Caco-2 (cell line): Measurements from ENCODE around the gene JSRP1. TPM values are rescaled to one million over a fixed set of nuclear protein-coding genes. Genes with fewer than 3 reads are reported as not detected.

Source experiments
- BruUV-seq: library from RNA; stranded (reverse); fragments of 400-500 nt; replicated peaks from 2 replicates; lab custom pipeline; 2021; lab: Mats Ljungman, UMichigan
- CTCF ChIA-PET: fragments of 300-600 bp; sonication (Branson Sonifier 250); formaldehyde crosslinking; loops from one replicate; lab custom pipeline; 2022; ENCODE audit warnings: antibody characterized with exemption; lab: Charles Lee
- POLR2A ChIA-PET: fragments of 300-600 bp; sonication (Branson Sonifier 250); formaldehyde crosslinking; loops from one replicate; lab custom pipeline; 2022; ENCODE audit warnings: antibody characterized with exemption; lab: Charles Lee
- DNase-seq, 2 experiments: peaks; one replicate each; pipeline versions ENCODE4 v3.0.0 to v3.0.0-alpha.2; 2020 to 2022
- H3K27me3 ChIP-seq: replicated peaks from 2 replicates; pipeline ENCODE4 v1.6.0; 2011; ENCODE audit warnings: low read length; ENCODE audit not compliant: control insufficient read depth, insufficient read depth
- H3K36me3 ChIP-seq: 2 replicates; pipeline ENCODE4 v1.5.1; 2011; ENCODE audit warnings: low read length; ENCODE audit not compliant: control insufficient read depth, insufficient read depth
- H3K4me1 ChIP-seq: fragments of 250-450 bp; sonication (Bioruptor Pico); 2 replicates; pipeline ENCODE4 v1.5.1; 2020; ENCODE audit warnings: mild to moderate bottlenecking
- H3K4me3 ChIP-seq: 2 replicates; pipeline ENCODE4 v1.5.1; 2011; ENCODE audit warnings: low read depth, mild to moderate bottlenecking, control low read depth, low read length
- H3K9me3 ChIP-seq: fragments of 250-450 bp; sonication (Bioruptor Pico); 2 replicates; pipeline ENCODE4 v1.5.1; 2020; ENCODE audit warnings: mild to moderate bottlenecking, moderate library complexity
- H3K27ac Mint-ChIP-seq: one replicate; pipeline ENCODE4 v1.8.0; 2022; ENCODE audit warnings: mixed read lengths; ENCODE audit not compliant: unreplicated experiment
- H3K27me3 Mint-ChIP-seq: one replicate; pipeline ENCODE4 v1.8.0; 2022; ENCODE audit warnings: mixed read lengths; ENCODE audit not compliant: insufficient read depth, unreplicated experiment
- H3K36me3 Mint-ChIP-seq: one replicate; pipeline ENCODE4 v1.8.0; 2022; ENCODE audit warnings: mild to moderate bottlenecking, mixed read lengths; ENCODE audit not compliant: insufficient read depth, unreplicated experiment
- H3K4me1 Mint-ChIP-seq: one replicate; pipeline ENCODE4 v1.8.0; 2022; ENCODE audit warnings: low read depth, mixed read lengths; ENCODE audit not compliant: unreplicated experiment
- H3K4me3 Mint-ChIP-seq: one replicate; pipeline ENCODE4 v1.8.0; 2022; ENCODE audit warnings: mild to moderate bottlenecking, moderate library complexity, mixed read lengths; ENCODE audit not compliant: unreplicated experiment
- H3K9me3 Mint-ChIP-seq: one replicate; pipeline ENCODE4 v1.8.0; 2022; ENCODE audit warnings: mixed read lengths; ENCODE audit not compliant: unreplicated experiment
- CTCF ChIP-seq, 2 experiments: fragments of 200-600 bp in 1 of 2; IDR thresholded peaks; 1 replicate in 1 of 2; 2 replicates in 1 of 2; pipeline versions ENCODE4 v1.5.1 to v1.8.0; 2011 to 2022; ENCODE audit warnings: antibody characterized with exemption in 1 of 2, control low read depth in 1 of 2, inconsistent platforms in 1 of 2, low read depth in 1 of 2, low read length in 1 of 2, mild to moderate bottlenecking in 1 of 2, moderate library complexity in 1 of 2; ENCODE audit not compliant: insufficient read depth in 1 of 2, severe bottlenecking in 1 of 2, unreplicated experiment in 1 of 2
- intact Hi-C: fragments of 100-400 bp; cut with micrococcal nuclease; formaldehyde crosslinking; loops from one replicate; pipeline ENCODE4 v1.10.0; 2022; ENCODE audit not compliant: unreplicated experiment
- total RNA-seq: library from RNA; stranded (reverse); gene quantifications from 2 replicates; pipeline ENCODE4 v1.2.3, GENCODE V29; 2022

The JSRP1 gene
- total RNA-seq, 1 experiment from 2014 or later, result not detected

DNA sequence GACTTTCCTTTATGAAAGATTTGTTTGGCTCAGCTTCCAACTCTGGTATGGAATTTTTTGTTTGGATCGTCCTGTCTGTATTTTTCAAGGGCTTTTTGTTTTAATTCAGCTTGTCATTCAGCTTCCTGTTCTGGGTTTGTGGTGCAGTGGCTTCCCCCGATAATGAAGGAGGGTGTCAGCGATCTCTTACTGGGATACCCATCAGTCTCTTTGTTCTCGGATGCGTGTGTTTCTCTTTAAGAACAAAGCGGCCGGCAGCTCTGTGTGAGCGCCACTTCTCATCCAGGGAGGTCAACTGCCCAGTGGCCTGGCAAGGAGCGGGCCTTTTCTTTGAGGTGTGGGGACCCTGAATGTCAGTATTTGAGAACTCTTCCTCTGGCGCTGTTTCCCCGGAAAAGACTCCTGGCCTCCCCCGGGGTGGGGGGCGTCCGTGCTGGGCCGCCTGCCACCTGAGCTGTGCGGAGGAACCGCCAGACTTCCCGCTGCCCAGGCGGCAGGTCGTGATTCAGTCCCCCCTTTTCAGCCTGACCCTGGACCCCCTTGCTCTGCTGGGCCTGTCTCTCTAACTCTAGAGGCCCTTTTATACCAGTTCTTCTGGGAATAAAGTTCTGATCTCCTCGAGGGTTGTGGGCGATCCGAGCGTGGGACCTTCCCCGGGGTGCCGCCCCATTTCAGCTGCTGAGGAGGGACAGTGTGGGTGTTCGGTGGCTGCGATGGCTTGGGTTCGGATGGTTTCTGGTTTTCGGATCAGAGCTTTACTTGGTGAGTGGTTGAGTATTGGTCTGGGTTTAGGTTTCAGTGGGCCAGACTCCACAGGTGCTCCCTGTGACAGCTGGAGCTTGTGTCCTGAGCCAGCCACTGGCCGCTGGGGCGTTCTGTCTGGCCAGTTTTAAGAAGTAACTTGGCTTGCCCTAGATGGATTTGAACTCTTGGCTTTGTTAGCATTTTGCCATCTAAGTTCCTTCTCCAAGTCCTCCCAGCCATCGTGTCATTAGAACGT lies 16.1 kb downstream of the JSRP1 start:
- H3K4me3 ChIP-seq, result no peak overlapping the region
- POLR2A ChIA-PET, result no interaction called here

GRCh38 chr19:2239173-2239572 lies 17.0 kb downstream of the JSRP1 start:
- peaks cover 80% of the 10 kb centered on the region for H3K36me3 Mint-ChIP-seq
- no peaks in the 10 kb centered on the region for H3K27me3 Mint-ChIP-seq
- DNase-seq, result no peak
- H3K27me3 ChIP-seq, result no peaks in the 10 kb centered on the region
- POLR2A ChIA-PET, result interaction anchor here (0.6 kb wide), 1 partner anchor 153 kb away, joined by 4 read pairs; no protein-coding TSS in a partner anchor
- no peaks in the 10 kb centered on the region for H3K9me3 ChIP-seq
- intact Hi-C loops, result loop anchor here (5.0 kb wide), 1 partner anchor 78 kb away; no protein-coding TSS in a partner anchor
- CTCF ChIA-PET, result interaction anchor here (1.0 kb wide), 1 partner anchor 24 kb away, joined by 8 read pairs; no protein-coding TSS in a partner anchor
- peaks cover 37% of the 10 kb centered on the region for H3K4me1 ChIP-seq
- H3K36me3 ChIP-seq, result peaks cover under 1% of the 10 kb centered on the region; the same call in 1 of the 2 replicates
- H3K9me3 Mint-ChIP-seq, result no peaks in the 10 kb centered on the region
- H3K27ac Mint-ChIP-seq, result peak overlapping the region; percentile 79
- H3K4me1 Mint-ChIP-seq, result peaks cover 23% of the 10 kb centered on the region
- TF ChIP-seq CTCF (IDR thresholded peaks at IDR 0.05; ENCODE audit: insufficient read depth in 1 of 2, low read depth in 1 of 2, low read length in 1 of 2, severe bottlenecking in 1 of 2, unreplicated experiment in 1 of 2), result no peak
- H3K4me3 Mint-ChIP-seq, result peak overlapping the region; percentile 51
- no peak overlapping the region for H3K4me3 ChIP-seq
- no TSS peak for BruUV-seq

More for the DNA sequence above, 16.1 kb downstream of the JSRP1 start:
- Histone ChIP-seq H3K36me3 (peaks cover 2% of the 10 kb centered on the region), H3K4me1 (peaks cover 37% of the 10 kb centered on the region), H3K27me3 (no peaks in the 10 kb centered on the region), H3K9me3 (no peaks in the 10 kb centered on the region)
- intact Hi-C loops, result loop anchor here (5.0 kb wide), 1 partner anchor 77 kb away; no protein-coding TSS in a partner anchor
- no TSS peak for BruUV-seq
- peak overlapping the region; percentile 79 for H3K27ac Mint-ChIP-seq
- no peak for DNase-seq
- H3K9me3 Mint-ChIP-seq, result no peaks in the 10 kb centered on the region
- CTCF ChIA-PET, result interaction anchor here (0.6 to 1.0 kb wide), 2 partner anchors 24 to 77 kb away, joined by 3 to 8 read pairs; partner anchors contain the start of gene DOT1L
- TF ChIP-seq CTCF (IDR thresholded peaks at IDR 0.05; ENCODE audit: insufficient read depth in 1 of 2, low read depth in 1 of 2, low read length in 1 of 2, severe bottlenecking in 1 of 2, unreplicated experiment in 1 of 2), result no peak
- H3K36me3 Mint-ChIP-seq, result peaks cover 82% of the 10 kb centered on the region
- H3K27me3 Mint-ChIP-seq, result no peaks in the 10 kb centered on the region
- H3K4me3 Mint-ChIP-seq, result peak overlapping the region; percentile 51
- peaks cover 23% of the 10 kb centered on the region for H3K4me1 Mint-ChIP-seq

DNA sequence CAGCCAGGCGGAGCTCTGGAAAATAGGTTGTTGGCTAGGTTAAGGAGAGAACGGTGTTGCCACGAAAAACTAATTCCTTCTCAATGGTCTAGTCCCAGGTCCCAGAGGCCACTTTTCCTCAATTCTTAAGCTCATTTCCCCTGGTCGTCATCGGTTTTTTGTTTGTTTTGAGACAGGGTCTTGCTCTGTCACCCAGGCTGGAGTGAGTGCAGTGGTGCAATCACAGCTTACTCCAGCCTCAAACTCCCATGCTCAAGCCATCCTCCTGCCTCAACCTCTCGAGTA lies 18.4 kb downstream of the JSRP1 start:
- Mint-ChIP-seq H3K27me3 (no peaks in the 10 kb centered on the region), H3K9me3 (no peaks in the 10 kb centered on the region), H3K4me1 (peaks cover 23% of the 10 kb centered on the region), H3K27ac (peak overlapping the region; percentile 94), H3K36me3 (peaks cover 82% of the 10 kb centered on the region), H3K4me3 (peak overlapping the region; percentile 84)
- Histone ChIP-seq H3K9me3 (no peaks in the 10 kb centered on the region), H3K36me3 (no peaks in the 10 kb centered on the region), H3K4me3 (peak overlapping the region; percentile 65), H3K27me3 (no peaks in the 10 kb centered on the region), H3K4me1 (peaks cover 37% of the 10 kb centered on the region)
- BruUV-seq, result no TSS peak
- CTCF ChIA-PET, result no interaction called here
- intact Hi-C loops, result loop anchor here (2.0 to 5.0 kb wide), 3 partner anchors 31 to 81 kb away; no protein-coding TSS in a partner anchor
- no peak for TF ChIP-seq CTCF (IDR thresholded peaks at IDR 0.05; ENCODE audit: insufficient read depth in 1 of 2, low read depth in 1 of 2, low read length in 1 of 2, severe bottlenecking in 1 of 2, unreplicated experiment in 1 of 2)
- DNase-seq, result no peak
- POLR2A ChIA-PET, result interaction anchor here (1.0 kb wide), 1 partner anchor 69 kb away, joined by 7 read pairs; no protein-coding TSS in a partner anchor
